ENCODE measurements around the gene ANO1.

The ANO1 gene

DNA sequence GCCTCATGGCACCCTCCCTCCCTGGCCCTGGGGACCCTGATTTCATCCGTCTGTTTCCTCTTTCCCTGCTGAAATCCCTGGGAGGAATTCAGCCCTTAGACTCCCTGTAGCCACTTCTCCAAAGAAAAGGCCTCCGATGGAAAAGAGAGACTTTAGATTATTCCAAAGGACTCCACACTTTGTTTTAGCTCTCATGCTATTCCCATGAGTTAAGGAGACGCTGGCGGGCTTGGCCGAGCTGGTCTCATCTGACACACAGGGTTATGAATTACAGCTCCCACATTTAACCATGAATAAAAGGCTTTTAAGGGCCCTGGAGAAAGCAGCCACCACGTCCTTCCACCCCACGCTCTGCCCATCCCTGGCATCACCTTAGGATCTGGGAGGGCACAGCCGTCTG is 57.0 kb downstream of the ANO1 start:
- no peaks in the 10 kb centered on the region for H3K27me3 ChIP-seq (ENCODE audit: control insufficient read depth, low read length)
- TF ChIP-seq, protein P1, sequence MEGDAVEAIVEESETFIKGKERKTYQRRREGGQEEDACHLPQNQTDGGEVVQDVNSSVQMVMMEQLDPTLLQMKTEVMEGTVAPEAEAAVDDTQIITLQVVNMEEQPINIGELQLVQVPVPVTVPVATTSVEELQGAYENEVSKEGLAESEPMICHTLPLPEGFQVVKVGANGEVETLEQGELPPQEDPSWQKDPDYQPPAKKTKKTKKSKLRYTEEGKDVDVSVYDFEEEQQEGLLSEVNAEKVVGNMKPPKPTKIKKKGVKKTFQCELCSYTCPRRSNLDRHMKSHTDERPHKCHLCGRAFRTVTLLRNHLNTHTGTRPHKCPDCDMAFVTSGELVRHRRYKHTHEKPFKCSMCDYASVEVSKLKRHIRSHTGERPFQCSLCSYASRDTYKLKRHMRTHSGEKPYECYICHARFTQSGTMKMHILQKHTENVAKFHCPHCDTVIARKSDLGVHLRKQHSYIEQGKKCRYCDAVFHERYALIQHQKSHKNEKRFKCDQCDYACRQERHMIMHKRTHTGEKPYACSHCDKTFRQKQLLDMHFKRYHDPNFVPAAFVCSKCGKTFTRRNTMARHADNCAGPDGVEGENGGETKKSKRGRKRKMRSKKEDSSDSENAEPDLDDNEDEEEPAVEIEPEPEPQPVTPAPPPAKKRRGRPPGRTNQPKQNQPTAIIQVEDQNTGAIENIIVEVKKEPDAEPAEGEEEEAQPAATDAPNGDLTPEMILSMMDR (IDR thresholded peaks at IDR 0.05; ENCODE audit: low read depth, low read length, poor library complexity, severe bottlenecking): no peak
- no peak for TF ChIP-seq EZH2phosphoT487 (IDR thresholded peaks at IDR 0.05; ENCODE audit: borderline replicate concordance, low read length)
- H3K79me2 ChIP-seq (ENCODE audit: control insufficient read depth, low read length): no peaks in the 10 kb centered on the region
- H3K27ac ChIP-seq (ENCODE audit: low read depth, low read length): no peak overlapping the region
- no peaks in the 10 kb centered on the region for H3K4me1 ChIP-seq (ENCODE audit: control insufficient read depth, low read length)
- no peak overlapping the region for H3K4me2 ChIP-seq (ENCODE audit: low read length)
- H4K20me1 ChIP-seq (ENCODE audit: control insufficient read depth, insufficient read depth, low read depth, low read length): no peaks in the 10 kb centered on the region
- H3K9me2 ChIP-seq (replicated peaks; ENCODE audit: control insufficient read depth, low read length): no peaks in the 10 kb centered on the region
- no peaks in the 10 kb centered on the region for H3F3A ChIP-seq (ENCODE audit: control insufficient read depth, insufficient read depth)
- no peaks in the 10 kb centered on the region for H3K9me3 ChIP-seq (ENCODE audit: control insufficient read depth, insufficient read depth, low read length)
- H3K36me3 ChIP-seq (ENCODE audit: control insufficient read depth, low read length): no peaks in the 10 kb centered on the region
- H3K4me3 ChIP-seq (ENCODE audit: low read length): no peak overlapping the region

DNA sequence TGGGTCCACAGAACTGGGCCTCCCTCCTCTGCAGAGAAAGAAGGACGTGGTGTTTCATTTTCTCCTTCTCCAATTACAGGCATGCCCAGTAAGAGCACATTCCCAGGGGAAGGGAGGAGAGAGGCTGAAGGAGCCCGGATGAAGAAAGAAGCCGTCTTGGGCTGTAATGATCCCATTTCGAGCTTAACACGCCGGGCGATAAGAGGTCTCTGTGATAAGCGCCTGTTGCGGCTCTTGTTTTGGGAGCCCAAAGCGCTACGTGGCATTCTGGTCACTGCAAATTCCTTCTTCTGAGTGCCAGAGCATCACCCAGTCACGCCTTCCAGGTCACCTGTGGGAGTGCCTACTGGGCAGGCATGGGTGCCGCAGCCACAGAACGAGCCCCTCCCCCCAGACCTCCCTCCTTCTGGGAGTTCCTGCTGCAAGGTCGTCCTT is 57.5 kb downstream of the ANO1 start:
- no peak overlapping the region for H3K4me3 ChIP-seq (ENCODE audit: low read length)
- no peaks in the 10 kb centered on the region for H4K20me1 ChIP-seq (ENCODE audit: control insufficient read depth, insufficient read depth, low read depth, low read length)
- TF ChIP-seq, protein P1 (IDR thresholded peaks at IDR 0.05; ENCODE audit: low read depth, low read length, poor library complexity, severe bottlenecking): no peak
- no peak for TF ChIP-seq EZH2phosphoT487 (IDR thresholded peaks at IDR 0.05; ENCODE audit: borderline replicate concordance, low read length)
- H3K9me2 ChIP-seq (replicated peaks; ENCODE audit: control insufficient read depth, low read length): no peaks in the 10 kb centered on the region
- no peak overlapping the region for H3K27ac ChIP-seq (ENCODE audit: low read depth, low read length)
- H3K9me3 ChIP-seq (ENCODE audit: control insufficient read depth, insufficient read depth, low read length): no peaks in the 10 kb centered on the region
- H3K4me1 ChIP-seq (ENCODE audit: control insufficient read depth, low read length): no peaks in the 10 kb centered on the region
- H3K4me2 ChIP-seq (ENCODE audit: low read length): no peak overlapping the region
- no peaks in the 10 kb centered on the region for H3F3A ChIP-seq (ENCODE audit: control insufficient read depth, insufficient read depth)
- no peaks in the 10 kb centered on the region for H3K36me3 ChIP-seq (ENCODE audit: control insufficient read depth, low read length)
- H3K79me2 ChIP-seq (ENCODE audit: control insufficient read depth, low read length): no peaks in the 10 kb centered on the region
- no peaks in the 10 kb centered on the region for H3K27me3 ChIP-seq (ENCODE audit: control insufficient read depth, low read length)

DNA sequence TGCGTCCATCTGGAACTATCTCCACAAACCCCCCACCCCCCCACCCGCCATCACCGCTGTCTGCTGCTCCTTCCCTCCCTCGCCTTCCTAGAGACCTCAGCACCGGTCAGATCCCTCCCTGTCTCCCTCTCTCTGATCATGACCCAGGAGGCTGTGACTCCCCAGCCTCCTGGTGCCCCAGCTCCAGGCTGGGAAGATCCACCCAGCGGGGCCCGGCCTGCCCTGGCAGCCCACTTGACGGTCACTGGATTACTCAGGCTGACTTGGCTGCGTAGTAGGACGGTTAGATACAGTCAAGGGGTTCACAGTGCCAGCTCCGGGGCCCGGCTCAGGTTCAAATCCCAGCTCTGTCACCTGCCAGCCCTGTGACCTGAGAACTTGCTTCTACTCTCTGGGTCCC is 59.3 kb downstream of the ANO1 start:
- no peaks in the 10 kb centered on the region for H3F3A ChIP-seq (ENCODE audit: control insufficient read depth, insufficient read depth)
- TF ChIP-seq, protein P1 (IDR thresholded peaks at IDR 0.05; ENCODE audit: low read depth, low read length, poor library complexity, severe bottlenecking): no peak
- TF ChIP-seq EZH2phosphoT487 (IDR thresholded peaks at IDR 0.05; ENCODE audit: borderline replicate concordance, low read length): no peak

More for the DNA sequence above, 59.3 kb downstream of the ANO1 start:
- no peak overlapping the region for H3K27ac ChIP-seq (ENCODE audit: low read depth, low read length)
- no peak overlapping the region for H3K4me2 ChIP-seq (ENCODE audit: low read length)
- H4K20me1 ChIP-seq (ENCODE audit: control insufficient read depth, insufficient read depth, low read depth, low read length): no peaks in the 10 kb centered on the region
- no peaks in the 10 kb centered on the region for H3K79me2 ChIP-seq (ENCODE audit: control insufficient read depth, low read length)
- H3K27me3 ChIP-seq (ENCODE audit: control insufficient read depth, low read length): peaks cover 5% of the 10 kb centered on the region; the same call in 1 of the 2 replicates
- no peaks in the 10 kb centered on the region for H3K36me3 ChIP-seq (ENCODE audit: control insufficient read depth, low read length)
- no peaks in the 10 kb centered on the region for H3K4me1 ChIP-seq (ENCODE audit: control insufficient read depth, low read length)
- no peak overlapping the region for H3K4me3 ChIP-seq (ENCODE audit: low read length)
- no peaks in the 10 kb centered on the region for H3K9me2 ChIP-seq (replicated peaks; ENCODE audit: control insufficient read depth, low read length)
- no peaks in the 10 kb centered on the region for H3K9me3 ChIP-seq (ENCODE audit: control insufficient read depth, insufficient read depth, low read length)
